ENCODE measurements around the gene SEC31B.

The SEC31B gene

GRCh38 chr10:100482181-100482833, 37.4 kb downstream of the SEC31B start:
- H2AFZ ChIP-seq (ENCODE audit: low read length): no peak overlapping the region
- H3K4me1 ChIP-seq (ENCODE audit: insufficient read depth, low read length, severe bottlenecking): peaks cover 14% of the 10 kb centered on the region
- no peak overlapping the region for H3K27ac ChIP-seq (ENCODE audit: low read depth, low read length, poor library complexity, severe bottlenecking)
- H3K4me2 ChIP-seq (ENCODE audit: low read length): peak overlapping the region; percentile 59
- TF ChIP-seq EZH2 (IDR thresholded peaks at IDR 0.05; ENCODE audit: borderline replicate concordance, low read length) (no peak), CTCF (IDR thresholded peaks at IDR 0.05; ENCODE audit: low read length) (peak; percentile 59)
- H3K9me2 ChIP-seq (ENCODE audit: low read depth, low read length): no peaks in the 10 kb centered on the region
- H3K27me3 ChIP-seq (ENCODE audit: insufficient read depth, low read length): no peaks in the 10 kb centered on the region
- no peaks in the 10 kb centered on the region for H3F3A ChIP-seq (ENCODE audit: insufficient read depth, low read length)
- peak overlapping the region; percentile 43 for H3K4me3 ChIP-seq (ENCODE audit: low read depth, low read length, poor library complexity, severe bottlenecking)
- H3K9me3 ChIP-seq (ENCODE audit: low read length): no peaks in the 10 kb centered on the region
- H4K20me1 ChIP-seq (ENCODE audit: insufficient read depth, low read length): no peaks in the 10 kb centered on the region
- no peaks in the 10 kb centered on the region for H3K79me2 ChIP-seq (ENCODE audit: insufficient read depth, low read length)
- H3K9ac ChIP-seq (ENCODE audit: low read length): no peak overlapping the region; the same call in 1 of the 2 replicates
- H3K36me3 ChIP-seq (ENCODE audit: insufficient read depth, low read length): no peaks in the 10 kb centered on the region

GRCh38 chr10:100481462-100482081, 38.1 kb downstream of the SEC31B start:
- Histone ChIP-seq H3K79me2 (ENCODE audit: insufficient read depth, low read length) (no peaks in the 10 kb centered on the region), H3K9me2 (ENCODE audit: low read depth, low read length) (no peaks in the 10 kb centered on the region), H3K27ac (ENCODE audit: low read depth, low read length, poor library complexity, severe bottlenecking) (no peak overlapping the region), H3K4me1 (ENCODE audit: insufficient read depth, low read length, severe bottlenecking) (peaks cover 14% of the 10 kb centered on the region), H4K20me1 (ENCODE audit: insufficient read depth, low read length) (no peaks in the 10 kb centered on the region), H3K36me3 (ENCODE audit: insufficient read depth, low read length) (no peaks in the 10 kb centered on the region), H3K9me3 (ENCODE audit: low read length) (no peaks in the 10 kb centered on the region), H3K9ac (ENCODE audit: low read length) (no peak overlapping the region), H3F3A (ENCODE audit: insufficient read depth, low read length) (no peaks in the 10 kb centered on the region), H3K27me3 (ENCODE audit: insufficient read depth, low read length) (no peaks in the 10 kb centered on the region), H3K4me3 (ENCODE audit: low read depth, low read length, poor library complexity, severe bottlenecking) (peak overlapping the region; percentile 43), H3K4me2 (ENCODE audit: low read length) (peak overlapping the region; percentile 59; the same call in 1 of the 2 replicates), H2AFZ (ENCODE audit: low read length) (no peak overlapping the region)
- TF ChIP-seq CTCF (IDR thresholded peaks at IDR 0.05; ENCODE audit: low read length) (no peak), EZH2 (IDR thresholded peaks at IDR 0.05; ENCODE audit: borderline replicate concordance, low read length) (no peak)

GRCh38 chr10:100480002-100480401, 39.7 kb downstream of the SEC31B start:
- no peak overlapping the region for H2AFZ ChIP-seq (ENCODE audit: low read length)
- no peaks in the 10 kb centered on the region for H3K36me3 ChIP-seq (ENCODE audit: insufficient read depth, low read length)
- no peaks in the 10 kb centered on the region for H3K9me2 ChIP-seq (ENCODE audit: low read depth, low read length)
- peaks cover 14% of the 10 kb centered on the region for H3K4me1 ChIP-seq (ENCODE audit: insufficient read depth, low read length, severe bottlenecking)
- H3K4me2 ChIP-seq (ENCODE audit: low read length): no peak overlapping the region
- H3K27ac ChIP-seq (ENCODE audit: low read depth, low read length, poor library complexity, severe bottlenecking): no peak overlapping the region
- H3K9ac ChIP-seq (ENCODE audit: low read length): no peak overlapping the region
- H3F3A ChIP-seq (ENCODE audit: insufficient read depth, low read length): no peaks in the 10 kb centered on the region
- H4K20me1 ChIP-seq (ENCODE audit: insufficient read depth, low read length): no peaks in the 10 kb centered on the region
- H3K27me3 ChIP-seq (ENCODE audit: insufficient read depth, low read length): no peaks in the 10 kb centered on the region
- no peaks in the 10 kb centered on the region for H3K79me2 ChIP-seq (ENCODE audit: insufficient read depth, low read length)
- no peak for TF ChIP-seq EZH2 (IDR thresholded peaks at IDR 0.05; ENCODE audit: borderline replicate concordance, low read length)
- TF ChIP-seq CTCF (IDR thresholded peaks at IDR 0.05; ENCODE audit: low read length): no peak
- H3K9me3 ChIP-seq (ENCODE audit: low read length): no peaks in the 10 kb centered on the region
- no peak overlapping the region for H3K4me3 ChIP-seq (ENCODE audit: low read depth, low read length, poor library complexity, severe bottlenecking)

Measured in OCI-LY1 (cell line).